ENCODE results near the gene ITGA2B. TPM values are rescaled to one million over a fixed set of nuclear protein-coding genes. Genes with fewer than 3 reads are reported as not detected.
A peak's percentile ranks its signal among the peaks of the same experiment; 100 is the strongest.

ITGA2B gene
- total and polyA plus RNA-seq, 9 donors, result 1.7 to 4.1 (median 2.7) TPM

DNA sequence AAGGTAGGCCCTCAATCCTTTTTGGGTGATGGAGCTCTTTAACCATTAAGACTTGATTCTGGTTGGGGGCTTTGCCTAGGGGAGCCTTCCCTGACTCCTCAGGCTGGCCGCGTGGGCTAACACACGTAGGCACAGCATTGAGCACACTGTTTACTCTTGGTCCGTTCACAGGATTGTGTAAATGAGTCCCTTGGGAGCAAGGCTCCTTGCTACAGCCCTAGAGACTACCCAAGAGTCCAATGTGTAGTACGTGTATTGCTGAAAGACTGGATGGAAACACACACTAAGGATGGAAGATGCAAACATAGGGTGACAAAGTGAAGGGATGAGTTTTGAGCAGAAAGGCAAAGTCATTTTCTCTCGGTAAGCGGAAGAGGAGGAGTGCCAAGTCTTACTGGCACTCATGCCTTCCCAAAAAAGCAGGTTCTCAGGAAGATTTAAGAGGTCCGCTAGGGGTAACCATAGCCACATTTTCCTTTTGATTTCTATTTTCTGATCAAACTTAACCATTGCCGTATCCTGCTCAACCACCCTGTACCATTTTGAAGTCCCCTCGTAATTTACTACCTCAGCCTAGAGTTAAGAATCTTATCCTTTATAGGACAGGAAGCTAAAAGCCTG lies 911 bp upstream of the ITGA2B start:
- Histone ChIP-seq H3K4me3 (ENCODE audit: low read length) (no peak overlapping the region), H3K27me3 (ENCODE audit: control insufficient read depth, insufficient read depth, low read length) (peaks cover 15% of the 10 kb centered on the region), H3K4me1 (ENCODE audit: control insufficient read depth, insufficient read depth, low read length) (peaks cover 7% of the 10 kb centered on the region), H3K36me3 (ENCODE audit: control insufficient read depth, insufficient read depth, low read length) (no peaks in the 10 kb centered on the region), H3K9me3 (replicated peaks; ENCODE audit: control insufficient read depth, low read depth, low read length) (no peaks in the 10 kb centered on the region), H3K27ac (ENCODE audit: low read length) (no peak overlapping the region)
- WGBS (ENCODE audit: insufficient coverage), result 56% methylated on average over 4 of the region's 10 CpGs
- DNase-seq, result no peak

- Histone ChIP-seq H3K36me3 (ENCODE audit: control insufficient read depth, insufficient read depth, low read length) (no peaks in the 10 kb centered on the region), H3K27me3 (ENCODE audit: control insufficient read depth, insufficient read depth, low read length) (peaks cover 20% of the 10 kb centered on the region), H3K4me3 (ENCODE audit: low read length) (no peak overlapping the region), H3K4me1 (ENCODE audit: control insufficient read depth, insufficient read depth, low read length) (peaks cover 12% of the 10 kb centered on the region), H3K9me3 (replicated peaks; ENCODE audit: control insufficient read depth, low read depth, low read length) (no peaks in the 10 kb centered on the region), H3K27ac (ENCODE audit: low read length) (no peak overlapping the region)
- 85% methylated on average over 3 of the region's 6 CpGs for WGBS (ENCODE audit: insufficient coverage)
- DNase-seq, result no peak
These were observed 314 bp upstream of the ITGA2B start for GRCh38 chr17:44389723-44390202.

DNA sequence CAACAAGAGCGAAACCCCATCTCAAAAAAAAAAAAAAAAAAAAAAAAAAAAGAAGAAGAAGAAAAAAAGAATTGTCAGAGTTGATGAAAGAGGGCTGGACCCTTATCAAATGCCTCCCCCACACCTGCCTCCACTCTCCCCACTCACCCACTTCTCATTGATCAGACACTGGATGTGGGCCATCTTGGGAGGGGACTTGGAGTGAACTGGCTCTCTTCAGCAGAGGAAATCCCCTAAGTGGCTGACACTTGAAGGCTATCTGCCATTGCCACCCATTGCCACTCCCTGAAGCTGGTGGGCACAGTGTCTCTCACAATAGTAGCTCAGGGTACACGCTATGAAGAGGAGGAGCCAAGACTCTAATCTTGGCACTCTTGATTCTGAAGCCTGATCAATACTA lies 1.6 kb downstream of the ITGA2B start:
- no CpG with 5 or more reads among the region's 2 CpGs for WGBS (ENCODE audit: insufficient coverage)
- H3K4me3 ChIP-seq (ENCODE audit: low read length), result no peak overlapping the region
- H3K4me1 ChIP-seq (ENCODE audit: control insufficient read depth, insufficient read depth, low read length), result peaks cover 17% of the 10 kb centered on the region
- no peak overlapping the region for H3K27ac ChIP-seq (ENCODE audit: low read length)
- no peaks in the 10 kb centered on the region for H3K36me3 ChIP-seq (ENCODE audit: control insufficient read depth, insufficient read depth, low read length)
- no peak for DNase-seq
- peaks cover 40% of the 10 kb centered on the region for H3K27me3 ChIP-seq (ENCODE audit: control insufficient read depth, insufficient read depth, low read length)
- H3K9me3 ChIP-seq (replicated peaks; ENCODE audit: control insufficient read depth, low read depth, low read length), result no peaks in the 10 kb centered on the region

DNA sequence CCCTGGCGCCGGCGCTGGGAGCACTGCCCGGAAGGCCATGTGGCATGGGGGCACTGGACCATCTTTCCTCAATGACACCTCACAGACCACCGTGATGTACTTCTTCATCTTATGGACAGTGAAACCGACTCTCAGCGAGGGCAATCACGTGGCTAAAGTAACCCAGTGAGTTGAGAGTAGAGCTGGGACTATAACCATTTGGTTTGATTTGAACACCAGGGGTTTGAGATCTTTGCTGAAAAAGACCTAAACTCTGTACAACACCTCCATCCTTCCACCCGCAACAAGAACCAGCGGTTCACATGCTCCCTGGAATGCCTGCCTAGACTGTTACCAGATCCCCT lies 3.3 kb downstream of the ITGA2B start:
- Histone ChIP-seq H3K27ac (ENCODE audit: low read length) (no peak overlapping the region), H3K27me3 (ENCODE audit: control insufficient read depth, insufficient read depth, low read length) (peaks cover 45% of the 10 kb centered on the region), H3K4me3 (ENCODE audit: low read length) (no peak overlapping the region), H3K9me3 (replicated peaks; ENCODE audit: control insufficient read depth, low read depth, low read length) (no peaks in the 10 kb centered on the region), H3K36me3 (ENCODE audit: control insufficient read depth, insufficient read depth, low read length) (no peaks in the 10 kb centered on the region), H3K4me1 (ENCODE audit: control insufficient read depth, insufficient read depth, low read length) (peaks cover 17% of the 10 kb centered on the region)
- no peak for DNase-seq
- WGBS (ENCODE audit: insufficient coverage), result no CpG with 5 or more reads among the region's 10 CpGs

- DNase-seq, result peak; percentile 90
- no peak overlapping the region for H3K27ac ChIP-seq (ENCODE audit: low read length)
- H3K9me3 ChIP-seq (replicated peaks; ENCODE audit: control insufficient read depth, low read depth, low read length), result no peaks in the 10 kb centered on the region
- H3K27me3 ChIP-seq (ENCODE audit: control insufficient read depth, insufficient read depth, low read length), result peaks cover 47% of the 10 kb centered on the region
- H3K36me3 ChIP-seq (ENCODE audit: control insufficient read depth, insufficient read depth, low read length), result no peaks in the 10 kb centered on the region
- peaks cover 17% of the 10 kb centered on the region for H3K4me1 ChIP-seq (ENCODE audit: control insufficient read depth, insufficient read depth, low read length)
- H3K4me3 ChIP-seq (ENCODE audit: low read length), result peak overlapping the region; percentile 42
- 3% methylated on average over 63 of the region's 68 CpGs for WGBS (ENCODE audit: insufficient coverage)
These were observed 3.9 kb downstream of the ITGA2B start for GRCh38 chr17:44385287-44386181.

- peaks cover 17% of the 10 kb centered on the region for H3K4me1 ChIP-seq (ENCODE audit: control insufficient read depth, insufficient read depth, low read length)
- no peaks in the 10 kb centered on the region for H3K9me3 ChIP-seq (replicated peaks; ENCODE audit: control insufficient read depth, low read depth, low read length)
- peak; percentile 42 for DNase-seq
- no peak overlapping the region for H3K27ac ChIP-seq (ENCODE audit: low read length)
- H3K36me3 ChIP-seq (ENCODE audit: control insufficient read depth, insufficient read depth, low read length), result no peaks in the 10 kb centered on the region
- H3K27me3 ChIP-seq (ENCODE audit: control insufficient read depth, insufficient read depth, low read length), result peaks cover 47% of the 10 kb centered on the region
- H3K4me3 ChIP-seq (ENCODE audit: low read length), result peak overlapping the region; percentile 42
- WGBS (ENCODE audit: insufficient coverage), result 1% methylated on average over 26 of the region's 26 CpGs
These were observed 4.6 kb downstream of the ITGA2B start for GRCh38 chr17:44384823-44385286.

GRCh38 chr17:44384281-44384822 lies 5.1 kb downstream of the ITGA2B start:
- no peak overlapping the region for H3K4me3 ChIP-seq (ENCODE audit: low read length)
- no peaks in the 10 kb centered on the region for H3K9me3 ChIP-seq (replicated peaks; ENCODE audit: control insufficient read depth, low read depth, low read length)
- H3K4me1 ChIP-seq (ENCODE audit: control insufficient read depth, insufficient read depth, low read length), result peaks cover 17% of the 10 kb centered on the region
- H3K36me3 ChIP-seq (ENCODE audit: control insufficient read depth, insufficient read depth, low read length), result no peaks in the 10 kb centered on the region
- peaks cover 49% of the 10 kb centered on the region for H3K27me3 ChIP-seq (ENCODE audit: control insufficient read depth, insufficient read depth, low read length)
- no peak for DNase-seq
- H3K27ac ChIP-seq (ENCODE audit: low read length), result no peak overlapping the region
- WGBS (ENCODE audit: insufficient coverage), result 6% methylated on average over 15 of the region's 29 CpGs

GRCh38 chr17:44383861-44384260 lies 5.6 kb downstream of the ITGA2B start:
- no peaks in the 10 kb centered on the region for H3K36me3 ChIP-seq (ENCODE audit: control insufficient read depth, insufficient read depth, low read length)
- H3K4me1 ChIP-seq (ENCODE audit: control insufficient read depth, insufficient read depth, low read length), result peaks cover 17% of the 10 kb centered on the region
- WGBS (ENCODE audit: insufficient coverage), result 53% methylated on average over 9 of the region's 16 CpGs
- no peaks in the 10 kb centered on the region for H3K9me3 ChIP-seq (replicated peaks; ENCODE audit: control insufficient read depth, low read depth, low read length)
- peaks cover 49% of the 10 kb centered on the region for H3K27me3 ChIP-seq (ENCODE audit: control insufficient read depth, insufficient read depth, low read length)
- DNase-seq, result no peak
- no peak overlapping the region for H3K27ac ChIP-seq (ENCODE audit: low read length)
- H3K4me3 ChIP-seq (ENCODE audit: low read length), result no peak overlapping the region

DNA sequence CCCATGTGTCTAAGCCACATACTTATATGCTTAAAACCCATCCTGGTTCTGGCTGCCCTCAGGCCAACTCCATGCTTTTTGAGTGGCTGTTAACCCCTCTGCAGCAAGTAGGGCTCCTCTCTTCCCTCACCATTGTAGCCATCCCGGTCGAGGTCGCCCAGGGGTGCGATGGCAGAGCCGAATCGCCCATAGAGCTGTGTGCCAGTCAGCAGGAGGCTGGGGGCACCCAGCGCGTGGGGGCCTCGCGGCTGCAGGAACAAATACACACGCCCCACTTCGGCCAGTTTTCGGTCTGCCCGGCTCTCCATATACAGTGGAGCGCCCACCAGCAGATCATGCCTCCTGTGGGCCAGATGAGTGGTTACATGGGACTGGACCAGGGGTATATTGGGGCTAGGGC lies 6.1 kb downstream of the ITGA2B start:
- peaks cover 49% of the 10 kb centered on the region for H3K27me3 ChIP-seq (ENCODE audit: control insufficient read depth, insufficient read depth, low read length)
- WGBS (ENCODE audit: insufficient coverage), result 92% methylated on average over 11 of the region's 15 CpGs

DNA sequence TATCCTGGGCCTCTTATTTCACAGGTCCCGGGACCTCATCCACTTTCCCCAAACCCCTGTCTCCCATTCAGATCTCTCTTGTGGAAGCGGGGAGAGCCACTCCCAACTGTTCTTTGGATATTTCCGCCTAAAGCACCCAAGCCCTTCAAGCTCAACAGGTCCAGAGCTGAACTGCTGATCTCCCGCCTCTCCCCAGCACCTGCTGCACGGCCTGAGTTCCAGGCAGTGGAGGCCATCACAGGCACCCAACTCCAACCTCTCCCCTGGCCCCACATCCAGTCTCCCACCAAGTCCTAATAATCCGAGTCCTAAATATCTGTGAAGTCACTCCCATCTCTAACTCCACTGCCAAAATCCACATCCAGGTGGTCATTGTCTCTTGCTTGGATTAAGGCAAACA lies 6.5 kb downstream of the ITGA2B start:
- WGBS (ENCODE audit: insufficient coverage), result 87% methylated on average over 5 of the region's 6 CpGs
- Histone ChIP-seq H3K4me1 (ENCODE audit: control insufficient read depth, insufficient read depth, low read length) (peaks cover 17% of the 10 kb centered on the region), H3K27me3 (ENCODE audit: control insufficient read depth, insufficient read depth, low read length) (peaks cover 51% of the 10 kb centered on the region), H3K36me3 (ENCODE audit: control insufficient read depth, insufficient read depth, low read length) (no peaks in the 10 kb centered on the region), H3K27ac (ENCODE audit: low read length) (no peak overlapping the region), H3K4me3 (ENCODE audit: low read length) (no peak overlapping the region), H3K9me3 (replicated peaks; ENCODE audit: control insufficient read depth, low read depth, low read length) (no peaks in the 10 kb centered on the region)
- DNase-seq, result no peak

More for the DNA sequence above, 6.1 kb downstream of the ITGA2B start:
- no peak overlapping the region for H3K4me3 ChIP-seq (ENCODE audit: low read length)
- H3K27ac ChIP-seq (ENCODE audit: low read length), result no peak overlapping the region
- no peaks in the 10 kb centered on the region for H3K36me3 ChIP-seq (ENCODE audit: control insufficient read depth, insufficient read depth, low read length)
- H3K4me1 ChIP-seq (ENCODE audit: control insufficient read depth, insufficient read depth, low read length), result peaks cover 17% of the 10 kb centered on the region
- DNase-seq, result no peak
- no peaks in the 10 kb centered on the region for H3K9me3 ChIP-seq (replicated peaks; ENCODE audit: control insufficient read depth, low read depth, low read length)

Data from muscle of leg (tissue), 11 donors.